Spleen (tissue), 3 donors: ENCODE results near the gene NOD1.

Source experiments
- POLR2A ChIP-seq, 3 donors: fragments of 450-650 bp; IDR thresholded peaks; one replicate each; pipeline ENCODE4 v1.5.1; 2017; ENCODE audit warnings: antibody characterized with exemption in 3 of 3, mild to moderate bottlenecking in 1 of 3
- POLR2AphosphoS5 ChIP-seq, 3 donors: sonication (generic); formaldehyde crosslinking; IDR thresholded peaks; one replicate each; pipeline ENCODE4 v1.5.1; 2017; ENCODE audit warnings: antibody characterized with exemption in 3 of 3

- TF ChIP-seq POLR2AphosphoS5 (IDR thresholded peaks at IDR 0.05) = peak in 2 of 3 donors; percentile 53 to 70
- no peak for TF ChIP-seq POLR2A (IDR thresholded peaks at IDR 0.05)
Observed at GRCh38 chr7:30427296-30428070, 51.1 kb downstream of the NOD1 start.
